BLaER1 (cell line): ENCODE data around the gene XRCC6.

ENCODE experiments used
- H3K27ac ChIP-seq: shearing (Covaris generic); formaldehyde crosslinking; 2 replicates; pipeline ENCODE4 v1.8.1; 2022
- H3K27me3 ChIP-seq: shearing (Covaris generic); formaldehyde crosslinking; 2 replicates; pipeline ENCODE4 v1.8.1; 2022
- H3K36me3 ChIP-seq: shearing (Covaris generic); formaldehyde crosslinking; 2 replicates; pipeline ENCODE4 v1.8.1; 2022
- H3K4me1 ChIP-seq: shearing (Covaris generic); formaldehyde crosslinking; 2 replicates; pipeline ENCODE4 v1.8.1; 2022
- H3K4me2 ChIP-seq: shearing (Covaris generic); formaldehyde crosslinking; 2 replicates; pipeline ENCODE4 v1.8.1; 2022
- H3K4me3 ChIP-seq: shearing (Covaris generic); formaldehyde crosslinking; 2 replicates; pipeline ENCODE4 v1.8.1; 2022
- H3K9ac ChIP-seq: shearing (Covaris generic); formaldehyde crosslinking; 2 replicates; pipeline ENCODE4 v1.8.1; 2022
- H3K9me3 ChIP-seq: shearing (Covaris generic); formaldehyde crosslinking; 2 replicates; pipeline ENCODE4 v1.8.1; 2022
- H4K20me1 ChIP-seq: shearing (Covaris generic); formaldehyde crosslinking; 2 replicates; pipeline ENCODE4 v1.8.1; 2022
- Cebpa-rat ChIP-seq: shearing (Covaris generic); IDR thresholded peaks from 2 replicates; pipeline ENCODE4 v1.8.1; 2022

Gene XRCC6

GRCh38 chr22:41713004-41713403 is 91.9 kb downstream of the XRCC6 start:
- TF ChIP-seq Cebpa-rat, result no peak

More at GRCh38 chr22:41713004-41713403, 91.9 kb downstream of the XRCC6 start:
- Histone ChIP-seq H3K27ac (no peak overlapping the region), H3K9ac (no peak overlapping the region), H3K27me3 (no peaks in the 10 kb centered on the region), H3K9me3 (no peaks in the 10 kb centered on the region), H3K36me3 (no peaks in the 10 kb centered on the region), H3K4me3 (no peak overlapping the region), H4K20me1 (no peaks in the 10 kb centered on the region), H3K4me2 (no peak overlapping the region), H3K4me1 (0 out of 2 replicates have a peak, but pooled peaks cover 7% of the 10 kb centered on the region)
